ES-I3 (cell line): ENCODE results near the gene FASN.

Experiments used
- H3K36me3 ChIP-seq: 2 replicates; pipeline ENCODE4 v1.6.1; 2013; ENCODE audit warnings: mild to moderate bottlenecking, low read length, control low read depth, moderate library complexity; ENCODE audit not compliant: insufficient read depth
- H3K4me1 ChIP-seq: 2 replicates; pipeline ENCODE4 v1.6.1; 2013; ENCODE audit warnings: mild to moderate bottlenecking, control low read depth, low read length; ENCODE audit not compliant: insufficient read depth
- H3K9ac ChIP-seq: 2 replicates; pipeline ENCODE4 v1.6.1; 2013; ENCODE audit warnings: low read depth, mild to moderate bottlenecking, low read length, moderate library complexity
- H3K9me3 ChIP-seq: 2 replicates; pipeline ENCODE4 v1.6.1; 2013; ENCODE audit warnings: mild to moderate bottlenecking, low read length, moderate library complexity; ENCODE audit not compliant: control insufficient read depth, insufficient read depth

The FASN gene

DNA sequence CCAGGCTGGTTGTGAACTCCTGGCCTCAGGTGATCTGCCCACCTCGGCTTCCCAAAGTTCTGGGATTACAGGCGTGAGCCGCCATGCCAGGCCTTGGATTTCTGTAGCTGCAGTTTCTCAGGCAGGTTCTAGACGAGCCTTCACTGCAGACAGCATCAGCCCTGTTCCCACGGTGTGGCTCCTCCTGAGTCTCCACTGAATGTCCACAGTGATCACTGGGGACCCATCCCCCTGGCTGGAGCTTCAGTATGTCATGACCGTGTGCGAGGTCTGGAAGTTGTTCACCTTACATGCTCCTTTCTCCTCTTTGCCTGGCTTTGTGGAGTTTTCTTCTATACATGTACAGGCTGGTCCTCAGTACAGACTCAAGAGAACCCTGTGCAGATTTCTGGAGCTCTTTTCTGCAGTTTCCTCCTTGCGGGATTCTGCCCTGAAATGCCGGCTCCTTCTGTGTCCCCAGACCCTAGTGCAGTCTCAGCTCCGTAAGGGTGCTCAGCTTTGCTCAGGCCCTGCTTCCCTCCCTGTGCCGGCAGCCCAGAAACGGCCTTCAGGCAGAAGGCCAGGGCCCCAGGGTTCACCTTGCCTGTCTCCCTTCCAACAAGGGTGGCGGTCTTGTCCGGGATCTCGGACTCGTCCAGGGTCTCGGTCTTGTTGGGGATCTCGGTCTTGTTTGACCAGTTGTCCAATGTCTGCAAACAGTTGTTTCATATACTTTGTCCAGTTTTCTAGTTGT is 14.3 kb upstream of the FASN start:
- Histone ChIP-seq H3K4me1 (peaks cover 12% of the 10 kb centered on the region; the same call in 1 of the 2 replicates), H3K9ac (no peak overlapping the region), H3K36me3 (no peaks in the 10 kb centered on the region)

DNA sequence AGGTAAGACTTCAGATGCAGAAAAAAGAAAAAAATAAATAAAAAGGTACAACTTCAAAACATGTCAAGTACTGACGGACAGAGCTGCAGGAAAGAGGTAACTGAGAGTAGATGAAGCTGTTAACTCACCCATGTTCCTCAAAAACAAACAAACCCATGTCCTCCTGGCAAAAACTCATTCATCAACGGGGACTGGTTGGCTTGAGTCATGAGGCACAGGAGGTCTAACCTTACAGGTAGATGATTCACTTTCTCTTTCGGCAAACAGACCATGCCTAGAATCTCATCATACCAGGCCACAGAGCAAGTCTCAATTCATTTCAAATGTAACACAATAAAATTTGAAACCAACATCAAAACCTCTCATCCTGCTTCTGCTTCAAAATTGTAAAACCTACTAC is 12.3 kb upstream of the FASN start:
- H3K9ac ChIP-seq = no peak overlapping the region
- no peaks in the 10 kb centered on the region for H3K9me3 ChIP-seq
- no peaks in the 10 kb centered on the region for H3K36me3 ChIP-seq
- peaks cover 15% of the 10 kb centered on the region; the same call in 1 of the 2 replicates for H3K4me1 ChIP-seq

More for the DNA sequence above, 14.3 kb upstream of the FASN start:
- no peaks in the 10 kb centered on the region for H3K9me3 ChIP-seq

- H3K4me1 ChIP-seq = peaks cover 21% of the 10 kb centered on the region; the same call in 1 of the 2 replicates
- no peak overlapping the region for H3K9ac ChIP-seq
- no peaks in the 10 kb centered on the region for H3K9me3 ChIP-seq
- H3K36me3 ChIP-seq = no peaks in the 10 kb centered on the region
These were observed 11.0 kb upstream of the FASN start for GRCh38 chr17:82108961-82109475.

- Histone ChIP-seq H3K9ac (no peak overlapping the region), H3K36me3 (no peaks in the 10 kb centered on the region), H3K9me3 (no peaks in the 10 kb centered on the region), H3K4me1 (peaks cover 26% of the 10 kb centered on the region; the same call in 1 of the 2 replicates)
These were observed 10.5 kb upstream of the FASN start for GRCh38 chr17:82108496-82108945.

GRCh38 chr17:82108038-82108437 is 10.0 kb upstream of the FASN start:
- H3K9me3 ChIP-seq = no peaks in the 10 kb centered on the region
- H3K36me3 ChIP-seq = no peaks in the 10 kb centered on the region
- H3K4me1 ChIP-seq = peaks cover 28% of the 10 kb centered on the region; the same call in 1 of the 2 replicates
- no peak overlapping the region for H3K9ac ChIP-seq

- H3K9me3 ChIP-seq = no peaks in the 10 kb centered on the region
- H3K36me3 ChIP-seq = no peaks in the 10 kb centered on the region
- H3K9ac ChIP-seq = no peak overlapping the region
- H3K4me1 ChIP-seq = peaks cover 28% of the 10 kb centered on the region; the same call in 1 of the 2 replicates
These were observed 9.4 kb upstream of the FASN start for GRCh38 chr17:82107341-82107860.

GRCh38 chr17:82106688-82107305 is 8.8 kb upstream of the FASN start:
- Histone ChIP-seq H3K9me3 (no peaks in the 10 kb centered on the region), H3K9ac (no peak overlapping the region), H3K4me1 (peaks cover 28% of the 10 kb centered on the region; the same call in 1 of the 2 replicates), H3K36me3 (no peaks in the 10 kb centered on the region)

DNA sequence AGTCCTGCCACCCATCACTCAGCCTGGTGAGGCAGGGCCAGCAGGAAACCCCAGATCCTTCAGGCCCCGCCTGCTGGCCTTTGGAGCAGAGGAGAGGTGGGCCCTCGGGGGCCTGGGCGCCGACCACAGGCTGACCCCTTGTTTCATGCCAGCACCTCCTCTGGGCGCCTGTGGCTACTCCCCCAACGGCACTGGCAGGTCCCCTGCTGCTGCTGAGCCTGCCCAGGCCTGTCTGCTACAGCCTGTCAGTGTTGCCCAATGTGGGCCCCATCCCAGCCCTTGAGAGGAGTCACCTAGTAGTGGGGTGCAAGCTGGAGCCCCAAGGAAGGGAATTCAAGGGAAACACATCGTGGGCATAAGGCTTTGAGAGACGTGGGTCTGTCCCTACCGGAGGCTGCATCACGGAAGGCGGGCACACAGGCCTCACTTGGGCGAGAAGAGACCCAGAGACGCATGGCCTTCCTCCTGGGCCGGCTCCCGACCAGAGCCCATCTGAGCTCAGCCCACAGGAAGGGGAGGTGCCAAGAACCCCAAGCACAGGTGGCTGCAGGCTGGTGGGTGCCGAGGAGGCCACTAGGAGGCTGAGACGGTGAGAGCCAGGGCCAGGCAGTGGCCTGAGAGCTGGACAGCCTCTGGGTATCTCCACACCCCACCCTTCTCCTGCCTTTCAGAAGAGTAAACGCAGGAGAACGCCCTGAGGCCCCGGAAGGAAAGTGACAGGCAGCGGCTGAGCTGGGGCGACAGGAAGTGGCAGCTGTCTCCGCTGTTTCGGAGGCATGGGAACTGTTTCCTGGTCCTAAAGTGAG is 8.0 kb upstream of the FASN start:
- no peaks in the 10 kb centered on the region for H3K36me3 ChIP-seq
- no peak overlapping the region for H3K9ac ChIP-seq
- H3K4me1 ChIP-seq = peaks cover 28% of the 10 kb centered on the region; the same call in 1 of the 2 replicates
- no peaks in the 10 kb centered on the region for H3K9me3 ChIP-seq

GRCh38 chr17:82105417-82105881 is 7.4 kb upstream of the FASN start:
- peaks cover 28% of the 10 kb centered on the region; the same call in 1 of the 2 replicates for H3K4me1 ChIP-seq
- H3K9me3 ChIP-seq = no peaks in the 10 kb centered on the region
- no peak overlapping the region for H3K9ac ChIP-seq
- no peaks in the 10 kb centered on the region for H3K36me3 ChIP-seq

- Histone ChIP-seq H3K36me3 (no peaks in the 10 kb centered on the region), H3K4me1 (peaks cover 33% of the 10 kb centered on the region; the same call in 1 of the 2 replicates), H3K9ac (no peak overlapping the region)
These were observed 6.9 kb upstream of the FASN start for GRCh38 chr17:82104797-82105416.

GRCh38 chr17:82103553-82104451 is 5.8 kb upstream of the FASN start:
- Histone ChIP-seq H3K9me3 (no peaks in the 10 kb centered on the region), H3K36me3 (no peaks in the 10 kb centered on the region), H3K4me1 (peaks cover 33% of the 10 kb centered on the region; the same call in 1 of the 2 replicates), H3K9ac (no peak overlapping the region)

More at GRCh38 chr17:82104797-82105416, 6.9 kb upstream of the FASN start:
- H3K9me3 ChIP-seq = no peaks in the 10 kb centered on the region

DNA sequence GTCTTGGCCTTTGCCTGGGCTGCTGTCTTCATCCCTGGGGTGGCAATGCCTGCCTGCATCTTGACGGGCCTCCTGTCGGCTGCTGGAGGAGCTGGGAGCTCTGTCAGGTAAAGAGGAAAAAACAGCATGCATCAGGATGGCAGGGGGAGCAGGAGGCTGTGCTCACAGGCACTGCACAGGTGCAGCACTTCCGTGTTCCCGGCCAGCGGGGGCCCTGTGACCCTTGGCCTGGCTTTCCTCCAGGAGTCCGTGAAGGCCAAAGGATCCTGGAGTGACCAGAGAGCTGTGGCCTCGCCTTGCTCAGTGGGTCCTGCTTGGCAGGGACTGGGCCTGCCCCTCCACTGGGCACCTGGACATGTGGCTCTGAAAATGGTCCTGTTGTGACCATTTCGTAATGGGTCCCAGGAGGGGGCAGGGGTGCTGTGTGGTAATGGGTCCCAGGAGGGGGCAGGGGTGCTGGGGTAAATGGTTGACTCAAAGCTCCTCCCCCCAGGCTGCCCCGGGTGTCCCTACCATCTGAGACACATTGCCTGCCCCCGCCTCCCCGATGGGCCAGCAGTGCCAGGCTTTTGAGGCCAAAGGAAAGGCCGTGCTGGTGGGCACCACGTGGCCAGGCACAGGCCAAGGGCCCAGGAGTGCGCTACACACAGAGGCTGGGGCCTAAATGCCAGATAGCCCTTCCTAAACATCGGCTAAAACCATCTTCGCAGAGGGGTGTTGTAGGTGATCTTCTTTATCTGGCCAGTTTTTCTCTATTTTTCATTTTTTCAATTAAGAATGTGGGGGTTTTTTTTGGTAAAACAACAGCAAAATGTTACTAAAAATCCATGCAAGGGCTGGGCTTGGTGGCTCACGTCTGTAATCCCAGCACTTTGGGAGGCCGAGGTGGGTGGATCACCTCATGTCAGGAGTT is 4.0 kb upstream of the FASN start:
- H3K9ac ChIP-seq = no peak overlapping the region
- H3K9me3 ChIP-seq = no peaks in the 10 kb centered on the region
- H3K4me1 ChIP-seq = peaks cover 32% of the 10 kb centered on the region; the same call in 1 of the 2 replicates
- no peaks in the 10 kb centered on the region for H3K36me3 ChIP-seq
